HL-60/S4 (cell line): Measurements from ENCODE around the gene ZP1.

Source experiments
- in situ Hi-C: fragments of 300-500 bp; cut with MboI; formaldehyde crosslinking; loops from 2 replicates; pipeline ENCODE4 v1.14.3; 2022; ENCODE audit warnings: low sequenced_read_pairs

The ZP1 gene

GRCh38 chr11:60873533-60873932, 6.2 kb downstream of the ZP1 start:
- in situ Hi-C loops: no loop called here

GRCh38 chr11:60874421-60875365, 7.4 kb downstream of the ZP1 start:
- in situ Hi-C loops: no loop called here

GRCh38 chr11:60875366-60876167, 8.2 kb downstream of the ZP1 start:
- in situ Hi-C loops: no loop called here

GRCh38 chr11:60876168-60876485, 8.8 kb downstream of the ZP1 start:
- in situ Hi-C loops: no loop called here

GRCh38 chr11:60878245-60879101, 11.1 kb downstream of the ZP1 start:
- in situ Hi-C loops: no loop called here

GRCh38 chr11:60879104-60879503, 11.8 kb downstream of the ZP1 start:
- in situ Hi-C loops: no loop called here

- in situ Hi-C loops: no loop called here
These were observed 12.7 kb downstream of the ZP1 start for GRCh38 chr11:60879971-60880588.

- in situ Hi-C loops: no loop called here
These were observed 13.4 kb downstream of the ZP1 start for GRCh38 chr11:60880643-60881282.

GRCh38 chr11:60887556-60887955, 20.2 kb downstream of the ZP1 start:
- in situ Hi-C loops: no loop called here

- in situ Hi-C loops: loop anchor here (5.0 kb wide), 1 partner anchor 53 kb away; no protein-coding TSS in a partner anchor
These were observed 22.5 kb downstream of the ZP1 start for GRCh38 chr11:60889869-60890311.

- in situ Hi-C loops: loop anchor here (5.0 kb wide), 1 partner anchor 53 kb away; no protein-coding TSS in a partner anchor
These were observed 23.4 kb downstream of the ZP1 start for GRCh38 chr11:60890696-60891095.

GRCh38 chr11:60891103-60891741, 23.9 kb downstream of the ZP1 start:
- in situ Hi-C loops: loop anchor here (5.0 kb wide), 1 partner anchor 54 kb away; no protein-coding TSS in a partner anchor

- in situ Hi-C loops: no loop called here
These were observed 28.3 kb downstream of the ZP1 start for GRCh38 chr11:60895687-60896086.

GRCh38 chr11:60897496-60897895, 30.2 kb downstream of the ZP1 start:
- in situ Hi-C loops: no loop called here

GRCh38 chr11:60899046-60899936, 31.9 kb downstream of the ZP1 start:
- in situ Hi-C loops: no loop called here

- in situ Hi-C loops: no loop called here
These were observed 32.6 kb downstream of the ZP1 start for GRCh38 chr11:60899977-60900376.

- in situ Hi-C loops: no loop called here
These were observed 33.5 kb downstream of the ZP1 start for GRCh38 chr11:60900673-60901404.

- in situ Hi-C loops: no loop called here
These were observed 35.3 kb downstream of the ZP1 start for GRCh38 chr11:60902625-60903024.
